ENCODE data around the gene SNN. TPM values are rescaled to one million over a fixed set of nuclear protein-coding genes. Genes with fewer than 3 reads are reported as not detected.

The SNN gene
- total RNA-seq, result 1 to 10 TPM; 6.0 to 7.2 TPM

DNA sequence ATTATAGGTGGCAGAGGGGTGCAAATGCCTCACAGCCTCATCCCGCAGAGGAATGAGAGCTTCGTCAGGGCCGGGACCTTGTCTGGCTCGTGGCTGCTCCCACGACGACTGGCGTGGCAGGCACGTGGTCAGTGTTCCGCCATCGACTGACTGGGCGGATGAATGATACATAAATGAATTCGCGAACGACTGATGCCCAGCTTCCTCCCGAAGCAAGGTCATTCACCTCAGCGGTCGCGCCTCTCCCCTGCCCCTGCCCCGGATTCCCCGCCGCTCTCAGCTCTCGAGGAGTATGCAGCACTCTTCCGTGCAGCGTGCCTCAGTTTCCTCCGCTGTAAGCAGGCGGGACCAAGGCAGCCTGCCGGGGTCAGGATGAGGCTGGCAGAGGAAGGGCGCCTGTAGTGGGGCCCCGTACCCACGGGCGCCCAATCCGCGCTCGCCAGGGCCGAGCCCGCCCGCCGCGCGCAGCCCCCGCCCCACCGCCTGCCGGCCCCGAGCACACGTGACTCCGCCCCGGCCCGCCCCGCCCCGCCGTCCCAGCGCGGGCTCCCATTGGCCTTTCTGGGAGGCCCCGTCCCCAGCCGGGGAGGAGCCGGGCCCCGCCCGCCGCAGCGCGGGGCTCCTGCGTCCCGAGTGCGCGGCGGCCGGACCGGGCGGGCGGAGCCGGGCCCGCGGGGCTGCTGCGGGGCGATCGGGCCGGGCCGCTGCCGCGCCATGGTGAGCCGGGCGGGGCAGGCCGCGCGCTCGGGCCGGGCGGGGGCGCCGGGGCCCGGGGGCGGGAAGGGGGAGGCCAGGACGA is at the start of gene SNN:
Gene SNN, plus strand, starts transcription at position 632 of the 799 bp plus-strand sequence. CDS start 7,605 bp downstream, outside the sequence.
- no peaks in the 10 kb centered on the region for H3K9me3 Mint-ChIP-seq (ENCODE audit: low read depth)
- CTCF ChIA-PET, result interaction anchor here (0.6 to 1.6 kb wide), 3 partner anchors 12 to 263 kb away, joined by 3 to 9 read pairs (median 4); no protein-coding TSS in a partner anchor

DNA sequence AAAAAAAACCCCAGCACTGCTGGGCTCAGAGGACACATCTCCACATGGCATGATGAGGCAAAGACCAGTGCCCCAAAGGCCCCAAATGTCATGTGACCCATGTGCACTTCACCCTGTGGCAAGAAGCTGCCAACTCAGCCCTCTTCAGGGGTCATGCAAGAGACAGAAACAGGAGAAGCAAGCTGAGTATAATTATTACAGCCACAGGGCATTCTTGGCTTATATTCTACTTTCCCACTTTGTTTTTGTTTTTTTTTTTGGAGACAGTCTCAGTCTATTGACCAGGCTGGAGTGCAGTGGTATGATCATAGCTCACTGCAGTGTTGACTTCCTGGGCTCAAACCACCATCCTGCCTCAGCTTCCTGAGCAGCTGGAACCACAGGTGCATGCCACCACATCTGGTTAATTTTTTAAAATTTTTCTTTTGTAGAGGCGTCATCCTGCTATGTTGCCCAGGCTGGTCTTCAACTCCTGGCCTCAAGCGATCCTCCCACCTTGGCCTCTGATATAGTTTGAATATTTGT is 48.9 kb upstream of the SNN start:
- intact Hi-C loops (cut with DNase I, micrococcal nuclease), result no loop called here
- ATAC-seq (peak; percentile 64), DNase-seq (peak; percentile 50)
- Mint-ChIP-seq H3K27ac (peak overlapping the region; percentile 61), H3K27me3 (no peaks in the 10 kb centered on the region), H3K36me3 (ENCODE audit: low read depth) (peaks cover 3% of the 10 kb centered on the region), H3K4me1 (peaks cover 49% of the 10 kb centered on the region), H3K9me3 (ENCODE audit: low read depth) (peaks cover 4% of the 10 kb centered on the region), H3K4me3 (peak overlapping the region; percentile 34)
- POLR2A ChIA-PET, result interaction anchor here (0.6 kb wide), 1 partner anchor 213 kb away, joined by 3 read pairs; no protein-coding TSS in a partner anchor
- CTCF ChIA-PET, result interaction anchor here (0.6 to 0.8 kb wide), 4 partner anchors 17 to 600 kb away, joined by 3 read pairs; no protein-coding TSS in a partner anchor

More for the DNA sequence above, at the start of gene SNN:
- Mint-ChIP-seq H3K4me3 (peak within 1 kb of the TSS; percentile 72), H3K4me1 (peaks cover 73% of the 10 kb centered on the region), H3K36me3 (ENCODE audit: low read depth) (no peaks in the 10 kb centered on the region), H3K27me3 (no peaks in the 10 kb centered on the region), H3K27ac (no peak within 1 kb of the TSS)
- ATAC-seq (peak; percentile 90), DNase-seq (peak; percentile 93)
- intact Hi-C loops (cut with DNase I, micrococcal nuclease), result loop anchor here in 1 of 2 experiments (1.0 to 2.0 kb wide), 9 partner anchors 74 to 725 kb away; partner anchors contain the start of genes DEXI, RMI2, RSL1D1 and SNX29
- POLR2A ChIA-PET, result no interaction called here

DNA sequence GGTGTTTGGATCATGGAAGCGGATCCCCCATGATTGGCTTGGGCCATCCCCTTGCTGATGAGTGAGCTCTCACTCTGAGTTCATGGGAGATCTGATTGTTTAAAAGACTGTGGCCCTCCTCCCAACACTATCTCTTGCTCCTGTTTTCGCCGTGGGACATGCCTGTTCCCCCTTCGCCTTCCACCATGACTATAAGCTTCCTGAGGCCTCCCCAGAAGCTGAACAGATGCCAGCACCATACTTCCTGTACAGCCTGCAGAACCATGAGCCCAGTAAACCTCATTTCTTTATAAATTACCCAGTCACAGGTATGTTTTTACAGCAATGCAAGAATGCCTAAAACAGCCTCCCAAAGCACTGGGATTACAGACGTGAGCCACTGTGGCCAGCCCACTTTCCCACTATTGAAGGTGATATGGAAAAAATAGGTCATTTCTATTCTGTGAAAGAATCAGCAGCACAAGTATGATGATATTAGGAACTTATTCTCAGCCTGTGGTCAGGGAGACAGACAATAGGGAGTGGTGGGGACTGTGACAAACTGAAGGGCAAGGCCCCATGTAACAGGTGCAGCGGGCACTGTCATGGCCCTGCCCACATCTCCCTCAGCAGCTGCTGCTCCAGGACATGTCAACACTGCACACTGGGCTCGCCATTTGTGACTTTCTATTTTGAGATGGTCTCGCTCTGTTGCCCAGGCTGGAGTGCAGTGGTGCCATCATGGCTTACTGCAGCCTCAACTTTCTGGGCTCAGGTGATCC is 47.8 kb upstream of the SNN start:
- Mint-ChIP-seq H3K27ac (peak overlapping the region; percentile 84), H3K4me3 (no peak overlapping the region), H3K4me1 (peaks cover 56% of the 10 kb centered on the region), H3K9me3 (ENCODE audit: low read depth) (peaks cover 4% of the 10 kb centered on the region), H3K27me3 (no peaks in the 10 kb centered on the region), H3K36me3 (ENCODE audit: low read depth) (peaks cover 3% of the 10 kb centered on the region)
- ATAC-seq (no peak), DNase-seq (peak; percentile 13)
- POLR2A ChIA-PET, result no interaction called here
- intact Hi-C loops (cut with DNase I, micrococcal nuclease), result loop anchor here (2.0 to 5.0 kb wide), 2 partner anchors 34 to 38 kb away; partner anchors contain the start of gene LITAF (in 1 of the 2)
- CTCF ChIA-PET, result no interaction called here

DNA sequence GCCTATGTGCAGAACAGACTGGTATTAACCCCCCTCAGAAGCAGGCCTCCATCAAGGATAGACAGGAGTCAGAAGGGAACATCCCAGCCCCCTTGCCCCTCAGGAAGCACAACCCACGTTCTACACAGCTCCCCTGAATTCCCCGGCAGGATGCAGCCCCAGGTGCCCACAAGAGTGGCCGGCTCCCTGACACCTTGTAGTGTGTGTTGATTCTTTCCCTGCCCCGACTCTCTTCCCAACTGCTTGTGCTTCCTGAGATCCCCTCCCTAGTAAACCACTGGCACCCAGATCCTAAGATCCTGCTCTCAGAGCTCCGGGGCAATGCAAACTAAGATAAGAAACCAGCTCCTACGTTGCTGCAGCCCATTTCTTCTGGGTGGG is 46.7 kb upstream of the SNN start:
- intact Hi-C loops (cut with DNase I, micrococcal nuclease), result loop anchor here (2.0 to 5.0 kb wide), 2 partner anchors 35 to 39 kb away; partner anchors contain the start of gene LITAF (in 1 of the 2)
- no peaks in the 10 kb centered on the region for H3K27me3 Mint-ChIP-seq
- peak overlapping the region; percentile 63 for H3K4me3 Mint-ChIP-seq
- ATAC-seq, result no peak
- peak overlapping the region; percentile 84 for H3K27ac Mint-ChIP-seq
- H3K4me1 Mint-ChIP-seq, result peaks cover 57% of the 10 kb centered on the region
- CTCF ChIA-PET, result interaction anchor here (0.8 to 2.2 kb wide), 3 partner anchors 20 to 61 kb away, joined by 5 to 8 read pairs (median 6); no protein-coding TSS in a partner anchor
- peaks cover 3% of the 10 kb centered on the region for H3K36me3 Mint-ChIP-seq (ENCODE audit: low read depth)
- POLR2A ChIA-PET, result interaction anchor here (0.5 to 0.7 kb wide), 3 partner anchors 14 to 46 kb away, joined by 3 to 4 read pairs (median 3); partner anchors contain the start of gene LITAF
- peak; percentile 24 for DNase-seq
- peaks cover 4% of the 10 kb centered on the region for H3K9me3 Mint-ChIP-seq (ENCODE audit: low read depth)

DNA sequence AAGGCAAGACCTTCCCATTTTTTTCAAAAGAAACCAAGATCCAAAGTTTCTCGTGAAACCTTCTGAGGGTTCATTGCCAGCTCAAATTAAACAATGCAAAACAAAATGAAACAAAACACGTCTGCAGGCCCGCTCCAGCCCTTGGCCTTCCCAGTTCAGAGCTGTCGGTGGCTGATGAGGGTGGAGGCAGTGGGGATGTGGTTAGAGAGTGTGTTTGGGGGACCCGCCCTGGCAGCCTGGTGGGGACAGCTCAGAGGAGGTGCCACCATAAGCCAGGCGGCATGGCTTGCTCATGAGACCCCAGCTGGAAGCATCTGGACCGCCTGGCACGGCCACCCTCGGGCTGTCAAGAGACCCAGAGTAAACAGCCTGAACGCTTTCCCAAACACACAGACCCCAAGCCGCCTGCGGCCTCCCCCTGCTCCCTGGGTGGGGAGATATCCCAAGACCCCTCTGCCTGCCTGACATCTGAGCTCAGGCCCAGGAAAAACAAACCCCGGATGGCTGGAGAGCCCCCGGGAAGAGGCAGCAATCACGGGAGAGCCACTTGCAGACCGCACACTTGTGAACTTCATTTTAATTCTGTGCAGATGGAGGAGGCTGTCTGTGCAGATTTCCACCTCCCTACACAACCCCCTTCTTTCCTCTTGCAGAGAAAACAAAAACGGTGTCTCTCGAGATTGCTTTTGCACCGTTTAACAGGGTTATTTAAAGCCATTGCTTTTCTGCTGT is 46.2 kb upstream of the SNN start:
- Mint-ChIP-seq H3K36me3 (ENCODE audit: low read depth) (peaks cover 3% of the 10 kb centered on the region), H3K4me3 (peak overlapping the region; percentile 63), H3K9me3 (ENCODE audit: low read depth) (peaks cover 4% of the 10 kb centered on the region), H3K27me3 (no peaks in the 10 kb centered on the region), H3K27ac (peak overlapping the region; percentile 84), H3K4me1 (peaks cover 55% of the 10 kb centered on the region)
- ATAC-seq (peak; percentile 68), DNase-seq (peak; percentile 53)
- intact Hi-C loops (cut with DNase I, micrococcal nuclease), result loop anchor here (2.0 to 5.0 kb wide), 2 partner anchors 35 to 40 kb away; partner anchors contain the start of gene LITAF (in 1 of the 2)
- ChIA-PET POLR2A (interaction anchor here (0.5 to 1.0 kb wide), 4 partner anchors 15 to 366 kb away, joined by 3 read pairs; partner anchors contain the start of genes LITAF and SOCS1), CTCF (interaction anchor here (0.5 to 2.2 kb wide), 7 partner anchors 19 to 649 kb away, joined by 3 to 8 read pairs (median 4); no protein-coding TSS in a partner anchor)

DNA sequence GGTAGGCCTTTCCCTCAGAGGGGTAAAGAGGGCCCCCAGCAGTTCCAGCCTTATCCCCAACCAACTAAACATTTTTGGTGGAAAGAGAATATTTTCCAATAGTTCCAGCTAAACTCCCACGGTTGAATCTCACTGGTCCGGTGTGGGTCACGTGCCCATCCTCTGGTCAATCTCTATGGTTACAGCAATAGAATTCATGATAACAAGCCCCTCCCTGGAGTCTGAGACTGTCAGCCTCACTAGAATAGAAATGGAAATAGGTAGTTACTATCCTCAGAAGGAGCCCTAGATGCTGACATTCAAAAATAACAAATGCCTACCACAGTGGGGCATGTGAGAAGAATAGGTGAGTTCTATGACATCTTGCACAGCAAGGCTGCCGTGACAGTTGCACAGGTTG is 44.0 kb upstream of the SNN start:
- POLR2A ChIA-PET, result no interaction called here
- H3K36me3 Mint-ChIP-seq (ENCODE audit: low read depth), result peaks cover 3% of the 10 kb centered on the region
- H3K9me3 Mint-ChIP-seq (ENCODE audit: low read depth), result peaks cover 4% of the 10 kb centered on the region
- DNase-seq (no peak), ATAC-seq (no peak)
- no peaks in the 10 kb centered on the region for H3K27me3 Mint-ChIP-seq
- no peak overlapping the region for H3K4me3 Mint-ChIP-seq
- H3K27ac Mint-ChIP-seq, result peak overlapping the region; percentile 15
- H3K4me1 Mint-ChIP-seq, result peaks cover 57% of the 10 kb centered on the region
- CTCF ChIA-PET, result no interaction called here
- intact Hi-C loops (cut with DNase I, micrococcal nuclease), result loop anchor here in 1 of 2 experiments (2.0 to 5.0 kb wide), 2 partner anchors 13 to 42 kb away; no protein-coding TSS in a partner anchor

DNA sequence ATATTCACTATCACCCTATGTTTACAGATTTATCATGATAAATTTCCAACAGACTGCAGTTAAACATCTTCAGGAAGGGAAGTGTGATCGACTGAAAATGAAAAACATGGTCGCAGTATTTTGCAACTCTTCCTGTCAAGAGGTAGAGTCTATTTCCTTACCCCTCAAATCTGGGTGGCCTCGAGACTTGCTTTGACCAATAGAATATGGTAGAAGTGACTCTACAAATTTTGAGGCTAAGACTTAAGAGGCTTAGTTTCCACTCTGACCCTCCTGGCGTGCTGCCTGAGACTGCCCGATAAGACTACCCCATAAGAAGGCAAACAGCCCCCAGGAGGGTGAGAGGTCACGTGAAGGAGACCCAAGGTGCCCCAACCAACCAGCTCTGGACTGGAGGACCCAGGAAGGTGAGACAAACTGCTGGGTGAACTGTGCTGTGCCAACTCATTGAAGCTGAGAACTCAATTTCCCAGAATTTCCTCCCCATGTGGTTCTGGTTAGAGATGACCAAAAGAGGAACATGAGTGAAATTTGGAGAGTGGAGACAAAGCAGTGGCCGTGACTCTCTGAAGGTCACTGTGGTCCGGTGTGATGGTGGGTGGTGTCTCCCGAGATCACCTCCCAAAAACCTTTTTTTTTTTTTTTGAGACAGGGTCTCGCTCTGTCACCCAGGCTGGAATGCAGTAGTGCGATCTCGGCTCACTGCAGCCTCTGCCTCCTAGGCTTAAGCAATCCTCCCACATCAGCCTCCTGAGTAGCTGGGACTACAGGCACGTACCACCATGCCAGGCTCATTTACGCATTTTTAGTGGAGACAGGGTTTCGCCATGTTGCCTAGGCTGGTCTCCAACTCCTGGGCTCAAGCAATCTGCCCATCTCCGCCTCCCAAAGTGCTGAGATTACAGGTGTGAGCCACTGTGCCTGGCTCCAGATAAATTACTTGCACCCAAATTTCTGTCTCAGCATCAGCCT is 43.3 kb upstream of the SNN start:
- peaks cover 3% of the 10 kb centered on the region for H3K36me3 Mint-ChIP-seq (ENCODE audit: low read depth)
- H3K4me3 Mint-ChIP-seq, result no peak overlapping the region
- H3K27ac Mint-ChIP-seq, result peak overlapping the region; percentile 29
- ChIA-PET CTCF (interaction anchor here (0.7 kb wide), 1 partner anchor 443 kb away, joined by 3 read pairs; no protein-coding TSS in a partner anchor), POLR2A (interaction anchor here (0.7 kb wide), 1 partner anchor 85 kb away, joined by 9 read pairs; no protein-coding TSS in a partner anchor)
- DNase-seq, result no peak
- H3K9me3 Mint-ChIP-seq (ENCODE audit: low read depth), result peaks cover 4% of the 10 kb centered on the region
- ATAC-seq, result no peak
- intact Hi-C loops (cut with DNase I, micrococcal nuclease), result loop anchor here in 1 of 2 experiments (2.0 to 5.0 kb wide), 2 partner anchors 14 to 43 kb away; no protein-coding TSS in a partner anchor
- H3K27me3 Mint-ChIP-seq, result no peaks in the 10 kb centered on the region
- peaks cover 57% of the 10 kb centered on the region for H3K4me1 Mint-ChIP-seq

DNA sequence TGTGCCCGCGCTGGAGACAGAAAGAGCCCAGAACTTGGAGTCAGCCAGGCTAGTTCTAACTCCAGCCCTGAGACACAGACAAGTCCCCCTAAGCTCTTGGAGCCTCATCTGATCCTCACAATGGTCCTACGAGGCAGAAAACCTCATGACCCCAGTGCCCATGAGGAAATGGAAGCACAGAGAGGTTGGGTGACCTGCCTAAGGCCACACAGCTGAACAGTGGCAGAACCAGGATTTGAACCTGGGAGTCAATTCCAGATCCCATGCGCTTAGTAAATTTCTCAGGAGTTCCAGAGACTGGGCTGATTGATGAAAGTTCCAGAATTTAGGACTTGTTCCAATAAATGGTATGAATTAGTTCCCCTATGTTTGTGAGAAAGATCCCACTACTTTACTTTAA is 42.5 kb upstream of the SNN start:
- Mint-ChIP-seq H3K27me3 (no peaks in the 10 kb centered on the region), H3K9me3 (ENCODE audit: low read depth) (no peaks in the 10 kb centered on the region), H3K27ac (no peak overlapping the region), H3K4me3 (no peak overlapping the region), H3K4me1 (peaks cover 59% of the 10 kb centered on the region), H3K36me3 (ENCODE audit: low read depth) (no peaks in the 10 kb centered on the region)
- ChIA-PET CTCF (interaction anchor here (0.6 kb wide), 1 partner anchor 202 kb away, joined by 3 read pairs; no protein-coding TSS in a partner anchor), POLR2A (interaction anchor here (0.7 kb wide), 1 partner anchor 86 kb away, joined by 9 read pairs; no protein-coding TSS in a partner anchor)
- ATAC-seq, result no peak
- intact Hi-C loops (cut with DNase I, micrococcal nuclease), result loop anchor here in 1 of 2 experiments (2.0 kb wide), 1 partner anchor 15 kb away; no protein-coding TSS in a partner anchor
- DNase-seq, result no peak

DNA sequence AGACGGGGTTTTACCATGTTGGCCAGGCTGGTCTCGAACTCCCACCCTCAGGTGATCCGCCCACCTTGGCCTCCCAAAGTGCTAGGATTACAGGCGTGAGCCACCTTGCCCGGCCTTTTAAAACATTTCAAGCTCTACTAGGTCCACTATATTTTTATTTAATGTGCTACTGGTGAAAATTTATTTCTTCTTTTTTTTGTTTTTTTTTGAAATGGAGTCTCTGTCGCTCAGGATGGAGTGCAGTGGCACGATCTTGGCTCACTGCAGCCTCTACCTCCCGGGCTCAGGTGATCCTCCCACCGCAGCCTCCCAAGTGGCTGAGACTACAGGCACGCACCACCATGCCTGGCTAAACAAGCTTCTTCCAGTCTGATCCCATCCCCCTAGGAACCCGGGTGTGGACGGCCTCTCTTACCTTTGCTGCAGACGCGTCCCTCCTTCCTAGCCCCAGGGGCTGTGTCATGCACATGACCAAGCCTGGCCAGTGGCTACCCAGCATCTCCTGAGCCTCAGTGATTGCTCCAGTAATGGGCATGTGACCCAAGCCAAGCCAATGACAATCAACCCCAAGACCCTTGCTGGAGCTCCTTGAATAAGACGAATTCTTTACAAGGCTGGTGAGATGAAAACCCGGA is 41.5 kb upstream of the SNN start:
- no peak for DNase-seq
- Mint-ChIP-seq H3K36me3 (ENCODE audit: low read depth) (no peaks in the 10 kb centered on the region), H3K9me3 (ENCODE audit: low read depth) (no peaks in the 10 kb centered on the region), H3K4me3 (no peak overlapping the region), H3K27ac (no peak overlapping the region), H3K27me3 (no peaks in the 10 kb centered on the region), H3K4me1 (peaks cover 53% of the 10 kb centered on the region)
- no peak for ATAC-seq
- intact Hi-C loops (cut with DNase I, micrococcal nuclease), result no loop called here
- POLR2A ChIA-PET, result no interaction called here
- CTCF ChIA-PET, result interaction anchor here (0.6 kb wide), 1 partner anchor 203 kb away, joined by 3 read pairs; no protein-coding TSS in a partner anchor

All from activated CD4-positive, alpha-beta T cell treated with anti-CD3 and anti-CD28 coated beads for 36 hours (primary cell).